K562 (cell line): ENCODE results near the gene NECAB3. TPM values are rescaled to one million over a fixed set of nuclear protein-coding genes. Genes with fewer than 3 reads are reported as not detected.

Experiments
- CBX1 ChIP-seq: sonication (generic); IDR thresholded peaks from 2 replicates; pipeline ENCODE4 v1.6.1; 2016; ENCODE audit warnings: antibody characterized with exemption, low read depth, mild to moderate bottlenecking
- ETS1 ChIP-seq: conservative IDR thresholded peaks from 2 replicates; pipeline ENCODE4 v1.6.1; 2011; ENCODE audit warnings: low read depth, mild to moderate bottlenecking, low read length; ENCODE audit not compliant: control insufficient read depth
- FOXA1 ChIP-seq: fragments of 450-650 bp; IDR thresholded peaks from 2 replicates; pipeline ENCODE4 v1.6.1; 2016; ENCODE audit warnings: mild to moderate bottlenecking, borderline replicate concordance
- NKRF ChIP-seq: fragments of 450-650 bp; IDR thresholded peaks from 2 replicates; pipeline ENCODE4 v1.6.1; 2016; ENCODE audit warnings: borderline replicate concordance
- UBTF ChIP-seq, 2 experiments: IDR thresholded peaks; 2 replicates each; pipeline ENCODE4 v1.6.1; 2012; ENCODE audit warnings: improper control_type of control experiment in 2 of 2, low read depth in 2 of 2, low read length in 2 of 2, borderline replicate concordance in 1 of 2
- ZBTB40 ChIP-seq, 2 experiments: fragments of 450-650 bp in 1 of 2; sonication (generic) in 1 of 2; formaldehyde crosslinking in 1 of 2; IDR thresholded peaks; 2 replicates each; pipeline versions ENCODE4 v1.7.1 to v1.9.0; 2016 to 2022; ENCODE audit warnings: inconsistent platforms in 1 of 2, mild to moderate bottlenecking in 1 of 2, missing genetic modification reagents in 1 of 2
- ZNF639 ChIP-seq, 2 experiments: fragments of 200-800 bp in 1 of 2; sonication (Bioruptor generic) in 1 of 2; sonication (generic) in 1 of 2; formaldehyde crosslinking in 1 of 2; IDR thresholded peaks in 1 of 2; conservative IDR thresholded peaks in 1 of 2; 2 replicates each; pipeline versions ENCODE4 v1.5.0 to v1.6.1; 2016 to 2020; ENCODE audit warnings: missing compliant biosample characterization in 1 of 2, missing genetic modification characterization in 1 of 2, missing genetic modification reagents in 1 of 2
- polyA plus RNA-seq, 8 experiments: library from polyadenylated mRNA; depleted of rRNA in 4 of 8; stranded (reverse) in 5 of 8; unstranded in 3 of 8; fragments of >200 nt; fragmentation: Nextera tagmentation in 2 of 8; fragmentation: Illumina TruSeq in 1 of 8; extraction: Ambion mirVana in 2 of 8; extraction: Trizol in 1 of 8; gene quantifications; 2 replicates each; pipeline versions ENCODE4 v1.2.1 to v1.2.3, GENCODE V29; 2011 to 2014; ENCODE audit warnings: inconsistent platforms in 1 of 8, missing spikeins in 1 of 8
- total RNA-seq, 7 experiments: library from RNA; depleted of rRNA in 6 of 7; stranded (reverse); fragments of >200 nt in 6 of 7; fragmentation: Illumina TruSeq in 2 of 7; extraction: Trizol in 2 of 7; gene quantifications; 2 replicates each; pipeline versions ENCODE4 v1.2.1 to v1.2.3, GENCODE V29; 2011 to 2021; ENCODE audit warnings: low replicate concordance in 1 of 7

NECAB3 gene
- total and polyA plus RNA-seq, 9 of the 15 experiments (the other 6 are each of a cell fraction or from before 2014, with no cell fraction given) = 0.94 to 63.3 (median 31.5) TPM

- TF ChIP-seq ZNF639 (CRISPR knock-in tag; conservative IDR thresholded peaks at IDR 0.05 in 1 of 2, IDR thresholded peaks at IDR 0.05 in 1 of 2) (peak in 1 of 2 experiments; percentile 72; a peak in 1 of 4 replicates), UBTF (IDR thresholded peaks at IDR 0.05; ENCODE audit: borderline replicate concordance in 1 of 2, low read depth in 2 of 2, low read length in 2 of 2) (peak in 1 of 2 experiments; percentile 87; a peak in 1 of 4 replicates), ZBTB40 (IDR thresholded peaks at IDR 0.05) (no peak), ZBTB40 (CRISPR knock-in tag; IDR thresholded peaks at IDR 0.05) (no peak), FOXA1 (no peak), ETS1 (0 out of 2 replicates have a peak, but pooled peaks have one; percentile 49), CBX1 (0 out of 2 replicates have a peak, but pooled peaks have one; percentile 34), NKRF (no peak)
These were observed at the start of gene NECAB3 (continued) for GRCh38 chr20:33674294-33675135.
